GM23338 (cell line): ENCODE results near the gene DNAJC13. TPM values are rescaled to one million over a fixed set of nuclear protein-coding genes. Genes with fewer than 3 reads are reported as not detected.

Experiments
- CTCF ChIP-seq, 2 experiments: fragments of 200-600 bp in 1 of 2; sonication (generic) in 1 of 2; conservative IDR thresholded peaks; 2 replicates each; pipeline versions ENCODE4 v1.5.1 to v1.6.1; 2016 to 2017; ENCODE audit warnings: antibody characterized with exemption in 2 of 2, low read depth in 2 of 2, mild to moderate bottlenecking in 2 of 2, moderate library complexity in 1 of 2
- ETS1 ChIP-seq: IDR thresholded peaks from 2 replicates; pipeline ENCODE4 v1.6.1; 2016; ENCODE audit warnings: antibody characterized with exemption
- EZH2phosphoT487 ChIP-seq: fragments of 200-600 bp; sonication (generic); IDR thresholded peaks from one replicate; pipeline ENCODE4 v1.8.1; 2018; ENCODE audit warnings: antibody characterized with exemption; ENCODE audit not compliant: unreplicated experiment
- JUNB ChIP-seq: IDR thresholded peaks from one replicate; pipeline ENCODE4 v1.6.1; 2016; ENCODE audit warnings: antibody characterized with exemption; ENCODE audit not compliant: unreplicated experiment
- NANOG ChIP-seq: IDR thresholded peaks from 2 replicates; pipeline ENCODE4 v1.6.1; 2016; ENCODE audit warnings: antibody characterized with exemption, borderline replicate concordance
- POLR2AphosphoS5 ChIP-seq: IDR thresholded peaks from 2 replicates; pipeline ENCODE4 v1.6.1; 2016; ENCODE audit warnings: antibody characterized with exemption, low read depth
- ZNF331 ChIP-seq: fragments of 250-450 bp; sonication (Bioruptor Pico); IDR thresholded peaks from 2 replicates; pipeline ENCODE4 v1.5.0; 2020; ENCODE audit warnings: low read depth, mild to moderate bottlenecking, moderate library complexity
- polyA plus RNA-seq: library from polyadenylated mRNA; unstranded; fragments of >200 nt; fragmentation: Nextera tagmentation; extraction: Ambion mirVana; gene quantifications from 2 replicates; pipeline ENCODE4 v1.2.1, GENCODE V29; 2016
- total RNA-seq: library from RNA; depleted of rRNA; stranded (reverse); fragments of >200 nt; shearing (Covaris generic); gene quantifications from 2 replicates; pipeline ENCODE4 v1.2.3, GENCODE V29; 2014
- TF ChIP-seq, protein P1 (sequence below): fragments of 250-450 bp; sonication (Bioruptor Pico); IDR thresholded peaks from 2 replicates; pipeline ENCODE4 v1.5.0; 2020; ENCODE audit warnings: mild to moderate bottlenecking, moderate library complexity

Gene DNAJC13
- total and polyA plus RNA-seq, 2 experiments from 2014 or later: 8.3 to 33.6 TPM

DNA sequence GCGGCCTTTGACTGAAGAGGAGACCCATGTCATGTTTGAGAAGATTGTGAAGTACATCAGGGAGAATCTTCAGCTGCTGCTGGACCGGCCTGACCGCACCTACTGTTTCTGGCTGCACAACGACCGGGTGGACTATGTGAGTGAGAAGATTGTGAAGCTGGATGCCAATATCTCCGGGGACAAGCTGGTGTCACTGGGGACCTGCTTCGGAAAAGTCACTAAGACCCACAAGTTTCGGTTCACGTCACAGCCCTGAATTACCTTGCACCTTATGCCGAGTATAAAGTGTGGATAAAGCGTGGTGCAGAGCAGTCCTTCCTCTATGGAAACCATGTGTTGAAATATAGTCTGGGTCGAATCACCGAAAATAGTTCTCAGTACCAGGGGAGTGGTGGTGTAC lies 16.0 kb upstream of the DNAJC13 start (continued):
- TF ChIP-seq, protein P1, sequence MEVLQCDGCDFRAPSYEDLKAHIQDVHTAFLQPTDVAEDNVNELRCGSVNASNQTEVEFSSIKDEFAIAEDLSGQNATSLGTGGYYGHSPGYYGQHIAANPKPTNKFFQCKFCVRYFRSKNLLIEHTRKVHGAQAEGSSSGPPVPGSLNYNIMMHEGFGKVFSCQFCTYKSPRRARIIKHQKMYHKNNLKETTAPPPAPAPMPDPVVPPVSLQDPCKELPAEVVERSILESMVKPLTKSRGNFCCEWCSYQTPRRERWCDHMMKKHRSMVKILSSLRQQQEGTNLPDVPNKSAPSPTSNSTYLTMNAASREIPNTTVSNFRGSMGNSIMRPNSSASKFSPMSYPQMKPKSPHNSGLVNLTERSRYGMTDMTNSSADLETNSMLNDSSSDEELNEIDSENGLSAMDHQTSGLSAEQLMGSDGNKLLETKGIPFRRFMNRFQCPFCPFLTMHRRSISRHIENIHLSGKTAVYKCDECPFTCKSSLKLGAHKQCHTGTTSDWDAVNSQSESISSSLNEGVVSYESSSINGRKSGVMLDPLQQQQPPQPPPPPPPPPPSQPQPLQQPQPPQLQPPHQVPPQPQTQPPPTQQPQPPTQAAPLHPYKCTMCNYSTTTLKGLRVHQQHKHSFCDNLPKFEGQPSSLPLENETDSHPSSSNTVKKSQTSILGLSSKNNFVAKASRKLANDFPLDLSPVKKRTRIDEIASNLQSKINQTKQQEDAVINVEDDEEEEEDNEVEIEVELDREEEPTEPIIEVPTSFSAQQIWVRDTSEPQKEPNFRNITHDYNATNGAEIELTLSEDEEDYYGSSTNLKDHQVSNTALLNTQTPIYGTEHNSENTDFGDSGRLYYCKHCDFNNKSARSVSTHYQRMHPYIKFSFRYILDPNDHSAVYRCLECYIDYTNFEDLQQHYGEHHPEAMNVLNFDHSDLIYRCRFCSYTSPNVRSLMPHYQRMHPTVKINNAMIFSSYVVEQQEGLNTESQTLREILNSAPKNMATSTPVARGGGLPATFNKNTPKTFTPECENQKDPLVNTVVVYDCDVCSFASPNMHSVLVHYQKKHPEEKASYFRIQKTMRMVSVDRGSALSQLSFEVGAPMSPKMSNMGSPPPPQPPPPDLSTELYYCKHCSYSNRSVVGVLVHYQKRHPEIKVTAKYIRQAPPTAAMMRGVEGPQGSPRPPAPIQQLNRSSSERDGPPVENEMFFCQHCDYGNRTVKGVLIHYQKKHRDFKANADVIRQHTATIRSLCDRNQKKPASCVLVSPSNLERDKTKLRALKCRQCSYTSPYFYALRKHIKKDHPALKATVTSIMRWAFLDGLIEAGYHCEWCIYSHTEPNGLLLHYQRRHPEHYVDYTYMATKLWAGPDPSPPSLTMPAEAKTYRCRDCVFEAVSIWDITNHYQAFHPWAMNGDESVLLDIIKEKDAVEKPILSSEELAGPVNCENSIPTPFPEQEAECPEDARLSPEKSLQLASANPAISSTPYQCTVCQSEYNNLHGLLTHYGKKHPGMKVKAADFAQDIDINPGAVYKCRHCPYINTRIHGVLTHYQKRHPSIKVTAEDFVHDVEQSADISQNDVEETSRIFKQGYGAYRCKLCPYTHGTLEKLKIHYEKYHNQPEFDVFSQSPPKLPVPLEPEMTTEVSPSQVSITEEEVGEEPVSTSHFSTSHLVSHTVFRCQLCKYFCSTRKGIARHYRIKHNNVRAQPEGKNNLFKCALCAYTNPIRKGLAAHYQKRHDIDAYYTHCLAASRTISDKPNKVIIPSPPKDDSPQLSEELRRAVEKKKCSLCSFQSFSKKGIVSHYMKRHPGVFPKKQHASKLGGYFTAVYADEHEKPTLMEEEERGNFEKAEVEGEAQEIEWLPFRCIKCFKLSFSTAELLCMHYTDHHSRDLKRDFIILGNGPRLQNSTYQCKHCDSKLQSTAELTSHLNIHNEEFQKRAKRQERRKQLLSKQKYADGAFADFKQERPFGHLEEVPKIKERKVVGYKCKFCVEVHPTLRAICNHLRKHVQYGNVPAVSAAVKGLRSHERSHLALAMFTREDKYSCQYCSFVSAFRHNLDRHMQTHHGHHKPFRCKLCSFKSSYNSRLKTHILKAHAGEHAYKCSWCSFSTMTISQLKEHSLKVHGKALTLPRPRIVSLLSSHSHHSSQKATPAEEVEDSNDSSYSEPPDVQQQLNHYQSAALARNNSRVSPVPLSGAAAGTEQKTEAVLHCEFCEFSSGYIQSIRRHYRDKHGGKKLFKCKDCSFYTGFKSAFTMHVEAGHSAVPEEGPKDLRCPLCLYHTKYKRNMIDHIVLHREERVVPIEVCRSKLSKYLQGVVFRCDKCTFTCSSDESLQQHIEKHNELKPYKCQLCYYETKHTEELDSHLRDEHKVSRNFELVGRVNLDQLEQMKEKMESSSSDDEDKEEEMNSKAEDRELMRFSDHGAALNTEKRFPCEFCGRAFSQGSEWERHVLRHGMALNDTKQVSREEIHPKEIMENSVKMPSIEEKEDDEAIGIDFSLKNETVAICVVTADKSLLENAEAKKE (CRISPR knock-in tag): no peak
- TF ChIP-seq ZNF331 (CRISPR knock-in tag) (no peak), ETS1 (no peak), JUNB (no peak), CTCF (conservative IDR thresholded peaks at IDR 0.05; ENCODE audit: low read depth in 2 of 2) (no peak), POLR2AphosphoS5 (no peak), NANOG (no peak), EZH2phosphoT487 (no peak)
